Kidney glomerular epithelial cell (primary cell): ENCODE measurements around the gene PSMB7.
"Not testable (repeated sequence)": the region's sequence is repeated elsewhere in the genome, so short reads cannot be mapped to it uniquely, and the experiment has no call there.

Experiments
- DNase-seq: peaks from one replicate; lab custom pipeline; 2025; lab: John Stamatoyannopoulos, UW

The PSMB7 gene

GRCh38 chr9:124442826-124443225 lies 27.6 kb upstream of the PSMB7 start:
- no peak for DNase-seq

GRCh38 chr9:124442379-124442778 lies 27.1 kb upstream of the PSMB7 start:
- no peak for DNase-seq

GRCh38 chr9:124441291-124441690 lies 26.0 kb upstream of the PSMB7 start:
- DNase-seq, result no peak

- DNase-seq, result no peak
Observed at GRCh38 chr9:124440786-124441185, 25.5 kb upstream of the PSMB7 start.

- no peak for DNase-seq
Observed at GRCh38 chr9:124439686-124440243, 24.5 kb upstream of the PSMB7 start.

- DNase-seq, result no peak
Observed at GRCh38 chr9:124439086-124439485, 23.8 kb upstream of the PSMB7 start.

GRCh38 chr9:124438091-124438490 lies 22.8 kb upstream of the PSMB7 start:
- no peak for DNase-seq

- no peak for DNase-seq
Observed at GRCh38 chr9:124437086-124437485, 21.8 kb upstream of the PSMB7 start.

GRCh38 chr9:124436320-124436719 lies 21.1 kb upstream of the PSMB7 start:
- no peak for DNase-seq

- DNase-seq, result no peak
Observed at GRCh38 chr9:124429530-124429867, 14.3 kb upstream of the PSMB7 start.

- no peak for DNase-seq
Observed at GRCh38 chr9:124428751-124429529, 13.7 kb upstream of the PSMB7 start.

- DNase-seq, result no peak
Observed at GRCh38 chr9:124427281-124427680, 12.0 kb upstream of the PSMB7 start.

- DNase-seq, result no peak
Observed at GRCh38 chr9:124426361-124426760, 11.1 kb upstream of the PSMB7 start.

GRCh38 chr9:124425733-124426132 lies 10.5 kb upstream of the PSMB7 start:
- DNase-seq, result not testable (repeated sequence)

- DNase-seq, result no peak
Observed at GRCh38 chr9:124423591-124423990, 8.3 kb upstream of the PSMB7 start.

- DNase-seq, result no peak
Observed at GRCh38 chr9:124423155-124423554, 7.9 kb upstream of the PSMB7 start.

GRCh38 chr9:124420991-124421543 lies 5.8 kb upstream of the PSMB7 start:
- no peak for DNase-seq

- DNase-seq, result no peak
Observed at GRCh38 chr9:124419832-124420489, 4.7 kb upstream of the PSMB7 start.

GRCh38 chr9:124415852-124416484 lies 726 bp upstream of the PSMB7 start:
- no peak for DNase-seq

- DNase-seq, result no peak
Observed at GRCh38 chr9:124414612-124415011, 630 bp downstream of the PSMB7 start.

GRCh38 chr9:124412228-124412575 lies 3.0 kb downstream of the PSMB7 start:
- DNase-seq, result no peak

GRCh38 chr9:124411514-124412227 lies 3.6 kb downstream of the PSMB7 start:
- DNase-seq, result no peak
